Bronchial epithelial cell (primary cell): ENCODE results near the gene ZKSCAN8. TPM values are rescaled to one million over a fixed set of nuclear protein-coding genes. Genes with fewer than 3 reads are reported as not detected.

ENCODE experiments used
- DNase-seq: peaks from one replicate; pipeline ENCODE4 v3.0.0-alpha.2; 2010; ENCODE audit warnings: low read depth
- FAIRE-seq: peaks from 2 replicates; lab custom pipeline; 2011; peaks lifted over from hg19 to GRCh38; lab: Jason Lieb, UNC
- H3K27me3 ChIP-seq: 2 replicates; pipeline ENCODE4 v1.5.1; 2011; ENCODE audit warnings: low read length; ENCODE audit not compliant: control insufficient read depth, insufficient read depth
- H3K36me3 ChIP-seq: 2 replicates; pipeline ENCODE4 v1.5.1; 2011; ENCODE audit warnings: low read length; ENCODE audit not compliant: control insufficient read depth, insufficient read depth
- H3K4me3 ChIP-seq: 2 replicates; pipeline ENCODE4 v1.5.1; 2011; ENCODE audit warnings: mild to moderate bottlenecking, low read depth, low read length, control low read depth
- total RNA-seq: library from RNA; depleted of rRNA; stranded (reverse); fragments of >200 nt; gene quantifications from 2 replicates; pipeline ENCODE4 v1.2.1, GENCODE V29; 2014
- TF ChIP-seq, protein P1 (sequence below): IDR thresholded peaks from 2 replicates; pipeline ENCODE4 v1.5.1; 2011; ENCODE audit warnings: mild to moderate bottlenecking, moderate library complexity, low read length, control low read depth, inconsistent platforms; ENCODE audit not compliant: insufficient read depth, severe bottlenecking

The ZKSCAN8 gene
- total RNA-seq, 1 donor from 2014 or later = 9.7 TPM

DNA sequence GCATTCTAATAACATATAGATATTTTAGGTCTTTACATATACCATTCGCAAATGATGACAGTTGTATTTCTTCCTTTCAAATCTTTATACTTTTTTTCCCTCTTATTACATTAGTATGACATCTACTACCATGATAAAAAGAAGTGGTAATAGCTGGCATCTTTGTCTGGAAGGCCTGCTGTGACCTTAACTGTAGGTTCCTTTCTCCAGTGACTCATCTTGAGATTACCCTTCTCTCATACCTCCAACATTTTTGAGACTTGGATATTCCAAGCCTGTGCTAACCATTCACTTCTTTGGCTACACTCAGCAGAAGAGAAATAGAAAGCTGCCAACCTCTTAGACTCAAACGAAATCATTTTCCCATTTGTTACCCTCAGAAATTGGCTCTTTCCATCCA is 30.3 kb downstream of the ZKSCAN8 start:
- TF ChIP-seq, protein P1, sequence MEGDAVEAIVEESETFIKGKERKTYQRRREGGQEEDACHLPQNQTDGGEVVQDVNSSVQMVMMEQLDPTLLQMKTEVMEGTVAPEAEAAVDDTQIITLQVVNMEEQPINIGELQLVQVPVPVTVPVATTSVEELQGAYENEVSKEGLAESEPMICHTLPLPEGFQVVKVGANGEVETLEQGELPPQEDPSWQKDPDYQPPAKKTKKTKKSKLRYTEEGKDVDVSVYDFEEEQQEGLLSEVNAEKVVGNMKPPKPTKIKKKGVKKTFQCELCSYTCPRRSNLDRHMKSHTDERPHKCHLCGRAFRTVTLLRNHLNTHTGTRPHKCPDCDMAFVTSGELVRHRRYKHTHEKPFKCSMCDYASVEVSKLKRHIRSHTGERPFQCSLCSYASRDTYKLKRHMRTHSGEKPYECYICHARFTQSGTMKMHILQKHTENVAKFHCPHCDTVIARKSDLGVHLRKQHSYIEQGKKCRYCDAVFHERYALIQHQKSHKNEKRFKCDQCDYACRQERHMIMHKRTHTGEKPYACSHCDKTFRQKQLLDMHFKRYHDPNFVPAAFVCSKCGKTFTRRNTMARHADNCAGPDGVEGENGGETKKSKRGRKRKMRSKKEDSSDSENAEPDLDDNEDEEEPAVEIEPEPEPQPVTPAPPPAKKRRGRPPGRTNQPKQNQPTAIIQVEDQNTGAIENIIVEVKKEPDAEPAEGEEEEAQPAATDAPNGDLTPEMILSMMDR = no peak
- FAIRE-seq = no peak

DNA sequence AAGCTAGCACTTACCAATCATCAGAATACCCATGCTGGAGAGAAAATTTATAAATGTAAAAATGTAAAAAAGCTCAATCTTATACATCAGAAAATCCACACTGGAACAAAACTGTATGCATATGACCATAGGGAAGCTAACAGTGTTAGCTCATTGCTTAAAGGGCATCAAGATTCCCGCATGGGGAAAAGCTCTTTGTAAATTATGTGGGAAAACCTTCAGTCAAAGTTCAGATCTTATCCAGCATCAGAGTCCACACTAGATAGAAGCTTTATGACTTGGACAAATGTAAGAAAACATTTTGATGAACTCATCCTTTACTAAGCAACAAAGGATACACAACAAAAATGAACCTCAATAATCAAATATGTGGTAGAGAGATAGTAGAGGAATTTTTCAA is 34.7 kb downstream of the ZKSCAN8 start:
- Histone ChIP-seq H3K4me3 (no peak overlapping the region), H3K36me3 (no peaks in the 10 kb centered on the region), H3K27me3 (no peaks in the 10 kb centered on the region)
- no peak for DNase-seq
- FAIRE-seq = no peak
- TF ChIP-seq, protein P1 = no peak

More for the DNA sequence above, 30.3 kb downstream of the ZKSCAN8 start:
- no peak for DNase-seq
- Histone ChIP-seq H3K27me3 (no peaks in the 10 kb centered on the region), H3K36me3 (no peaks in the 10 kb centered on the region), H3K4me3 (no peak overlapping the region)

DNA sequence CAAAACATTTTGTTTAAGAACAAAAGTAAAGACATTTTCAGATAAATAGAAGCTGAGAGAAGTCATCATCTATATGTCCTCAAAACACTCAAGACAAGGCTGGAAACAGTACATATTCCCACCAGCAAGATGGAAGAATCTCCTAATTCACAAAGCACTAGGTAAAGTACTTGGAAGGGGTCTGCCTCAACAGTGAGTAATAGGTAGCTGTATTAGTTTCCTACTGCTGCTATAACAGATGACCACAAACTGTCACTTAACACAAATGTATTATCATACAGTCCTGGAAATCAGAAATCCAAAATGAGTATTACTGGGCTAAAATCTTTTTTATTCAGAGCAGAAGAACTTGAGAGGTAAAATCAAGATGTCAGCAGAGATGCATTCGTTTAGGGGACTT is 40.6 kb downstream of the ZKSCAN8 start:
- no peak for FAIRE-seq

DNA sequence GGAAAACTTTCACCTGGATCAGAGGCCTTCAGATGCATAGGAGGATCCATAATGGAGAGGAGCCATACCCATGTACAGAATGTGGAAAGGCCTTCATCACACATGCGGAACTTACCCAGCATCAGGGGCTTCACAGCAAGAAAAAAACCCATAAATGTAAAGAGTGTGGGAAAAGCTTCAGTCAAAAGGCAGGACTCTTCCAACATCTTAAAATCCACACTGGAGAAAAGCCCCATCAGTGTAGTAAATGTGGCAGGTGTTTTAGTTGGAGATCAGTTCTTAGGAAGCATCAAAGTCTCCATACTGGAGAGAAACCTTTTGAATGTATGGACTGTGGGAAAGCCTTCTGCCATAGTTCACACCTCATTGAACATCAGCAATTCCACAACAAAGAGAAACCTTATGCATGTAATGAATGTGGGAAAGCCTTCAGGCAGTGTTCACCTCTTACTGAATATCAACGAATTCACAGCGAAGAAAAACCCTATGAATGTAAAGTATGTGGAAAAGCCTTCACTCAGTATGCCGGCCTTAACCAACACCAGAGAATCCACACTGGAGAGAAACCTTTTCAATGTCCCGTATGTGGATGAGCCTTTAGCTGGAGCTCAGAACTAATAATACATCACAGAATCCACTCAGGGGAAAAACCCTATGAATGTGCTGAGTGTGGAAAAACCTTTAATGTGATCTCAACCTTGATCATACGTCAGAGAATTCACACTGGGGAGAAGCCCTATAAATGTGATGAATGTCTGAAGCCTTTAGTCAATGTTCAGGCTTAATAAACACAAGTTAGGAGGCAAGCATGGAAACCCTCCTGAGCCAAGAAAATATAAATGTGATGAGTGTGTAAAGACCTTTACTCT is 46.7 kb downstream of the ZKSCAN8 start:
- no peak for FAIRE-seq
- Histone ChIP-seq H3K27me3 (no peaks in the 10 kb centered on the region), H3K36me3 (no peaks in the 10 kb centered on the region), H3K4me3 (no peak overlapping the region)
- DNase-seq = no peak
- TF ChIP-seq, protein P1 = no peak

More for the DNA sequence above, 40.6 kb downstream of the ZKSCAN8 start:
- TF ChIP-seq, protein P1 = no peak
- no peak for DNase-seq
- Histone ChIP-seq H3K27me3 (no peaks in the 10 kb centered on the region), H3K36me3 (no peaks in the 10 kb centered on the region), H3K4me3 (no peak overlapping the region)

DNA sequence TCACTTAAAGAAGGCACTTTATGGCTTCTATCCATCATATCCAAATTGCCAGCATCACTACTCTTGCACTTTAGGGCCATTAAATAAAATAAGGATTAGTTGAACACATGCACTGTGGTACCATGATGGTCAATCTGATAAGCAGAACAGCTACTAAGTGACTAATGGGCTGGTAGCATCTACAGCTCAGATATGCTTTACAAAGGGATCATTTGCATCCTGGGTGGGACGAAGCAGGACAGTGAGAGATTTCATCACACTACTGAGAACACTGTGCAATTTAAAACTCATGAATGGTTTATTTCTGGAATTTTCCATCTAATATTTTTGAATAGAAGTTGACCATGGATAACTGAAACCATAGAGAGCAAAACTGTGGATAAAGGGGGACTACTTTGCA is 58.3 kb downstream of the ZKSCAN8 start:
- DNase-seq (no peak), FAIRE-seq (no peak)
- no peak overlapping the region for H3K4me3 ChIP-seq
- no peaks in the 10 kb centered on the region for H3K36me3 ChIP-seq
- no peaks in the 10 kb centered on the region for H3K27me3 ChIP-seq
- TF ChIP-seq, protein P1 = no peak
